Panc1 (cell line): Measurements from ENCODE around the gene ACADM. TPM values are rescaled to one million over a fixed set of nuclear protein-coding genes. Genes with fewer than 3 reads are reported as not detected.

Source experiments
- ATAC-seq: fragments of 200-7000 bp; cut with Tn5 transposase; 2 replicates; pipeline ENCODE4 v1.9.1; 2020; ENCODE audit warnings: mild to moderate bottlenecking, moderate library complexity
- BruUV-seq: library from RNA; stranded (reverse); fragments of 400-500 nt; replicated peaks from 2 replicates; lab custom pipeline; 2021; lab: Mats Ljungman, UMichigan
- CTCF ChIA-PET: fragments of 300-600 bp; sonication (Branson Sonifier 250); formaldehyde crosslinking; loops from one replicate; lab custom pipeline; 2022; ENCODE audit warnings: antibody characterized with exemption; lab: Charles Lee
- POLR2A ChIA-PET: fragments of 300-600 bp; sonication (Branson Sonifier 250); formaldehyde crosslinking; loops from one replicate; lab custom pipeline; 2022; ENCODE audit warnings: antibody characterized with exemption; lab: Charles Lee
- DNase-seq: peaks from one replicate; pipeline ENCODE4 v3.0.0-alpha.2; 2010; ENCODE audit warnings: low read depth, low spot score
- H3K27ac ChIP-seq: 2 replicates; pipeline ENCODE4 v1.5.1; 2011; ENCODE audit warnings: mild to moderate bottlenecking, low read length, inconsistent platforms
- H3K27me3 ChIP-seq: fragments of 200-500 bp; sonication (Bioruptor generic); 2 replicates; pipeline ENCODE4 v1.6.0; 2014; ENCODE audit warnings: low read length, inconsistent platforms; ENCODE audit not compliant: control insufficient read depth, insufficient read depth
- H3K36me3 ChIP-seq: fragments of 200-500 bp; sonication (Bioruptor generic); 2 replicates; pipeline ENCODE4 v1.5.1; 2014; ENCODE audit warnings: inconsistent platforms, mild to moderate bottlenecking, low read length, moderate library complexity; ENCODE audit not compliant: control insufficient read depth, insufficient read depth
- H3K4me1 ChIP-seq: 2 replicates; pipeline ENCODE4 v1.5.1; 2011; ENCODE audit warnings: inconsistent platforms, mild to moderate bottlenecking, low read length, moderate library complexity; ENCODE audit not compliant: control insufficient read depth, insufficient read depth
- H3K4me3 ChIP-seq, 2 experiments: 2 replicates each; pipeline ENCODE4 v1.5.1; 2011 to 2012; ENCODE audit warnings: low read depth in 2 of 2, low read length in 2 of 2, mild to moderate bottlenecking in 2 of 2, inconsistent platforms in 1 of 2, moderate library complexity in 1 of 2
- H3K9me3 ChIP-seq: fragments of 200-500 bp; sonication (Bioruptor generic); 2 replicates; pipeline ENCODE4 v1.5.1; 2014; ENCODE audit warnings: low read depth, mild to moderate bottlenecking, inconsistent platforms, low read length, moderate library complexity; ENCODE audit not compliant: control insufficient read depth, insufficient read depth
- POLR2AphosphoS5 ChIP-seq: IDR thresholded peaks from 2 replicates; pipeline ENCODE4 v1.6.1; 2012; ENCODE audit warnings: mild to moderate bottlenecking, low read depth, low read length, moderate library complexity
- REST ChIP-seq, 2 experiments: IDR thresholded peaks; 2 replicates each; pipeline ENCODE4 v1.6.1; 2011 to 2012; ENCODE audit warnings: low read depth in 2 of 2, control low read depth in 1 of 2, low read length in 1 of 2, mild to moderate bottlenecking in 1 of 2, moderate library complexity in 1 of 2; ENCODE audit not compliant: insufficient read depth in 1 of 2
- SIN3A ChIP-seq: IDR thresholded peaks from 2 replicates; pipeline ENCODE4 v1.6.1; 2012; ENCODE audit warnings: low read depth, mild to moderate bottlenecking, low read length, moderate library complexity, borderline replicate concordance; ENCODE audit not compliant: insufficient read depth
- TCF7L2 ChIP-seq: IDR thresholded peaks from 2 replicates; pipeline ENCODE4 v1.6.1; 2011; ENCODE audit warnings: mild to moderate bottlenecking, low read depth, low read length, inconsistent platforms
- in situ Hi-C: cut with HindIII; loops from 2 replicates; pipeline ENCODE4 v1.10.0; 2016; ENCODE audit warnings: low sequenced_read_pairs, low pct_unique_long_range_greater_than_20kb
- intact Hi-C: fragments of 100-400 bp; cut with micrococcal nuclease; formaldehyde crosslinking; loops from one replicate; pipeline ENCODE4 v1.10.0; 2022; ENCODE audit not compliant: unreplicated experiment
- total RNA-seq: library from RNA; stranded (reverse); gene quantifications from one replicate; pipeline ENCODE4 v1.2.1, GENCODE V29; 2021; ENCODE audit not compliant: unreplicated experiment
- TF ChIP-seq, protein P1 (sequence below): fragments of 450-650 bp; IDR thresholded peaks from 2 replicates; pipeline ENCODE4 v1.5.1; 2017; ENCODE audit warnings: mild to moderate bottlenecking

ACADM gene
- total RNA-seq, 1 experiment from 2014 or later, result 57.2 TPM

- Histone ChIP-seq H3K4me3 (no peak overlapping the region), H3K4me1 (no peaks in the 10 kb centered on the region), H3K9me3 (no peaks in the 10 kb centered on the region), H3K27me3 (no peaks in the 10 kb centered on the region), H3K27ac (no peak overlapping the region), H3K36me3 (no peaks in the 10 kb centered on the region)
- ChIA-PET CTCF (no interaction called here), POLR2A (no interaction called here)
- DNase-seq, result no peak
- intact Hi-C loops (no loop called here), in situ Hi-C loops (no loop called here)
- no peak for ATAC-seq
- no TSS peak for BruUV-seq
- TF ChIP-seq SIN3A, result no peak
- TF ChIP-seq POLR2AphosphoS5, result no peak
- TF ChIP-seq TCF7L2, result no peak
- no peak for TF ChIP-seq REST (IDR thresholded peaks at IDR 0.05; ENCODE audit: insufficient read depth in 1 of 2, low read depth in 2 of 2, low read length in 1 of 2)
- TF ChIP-seq, protein P1, sequence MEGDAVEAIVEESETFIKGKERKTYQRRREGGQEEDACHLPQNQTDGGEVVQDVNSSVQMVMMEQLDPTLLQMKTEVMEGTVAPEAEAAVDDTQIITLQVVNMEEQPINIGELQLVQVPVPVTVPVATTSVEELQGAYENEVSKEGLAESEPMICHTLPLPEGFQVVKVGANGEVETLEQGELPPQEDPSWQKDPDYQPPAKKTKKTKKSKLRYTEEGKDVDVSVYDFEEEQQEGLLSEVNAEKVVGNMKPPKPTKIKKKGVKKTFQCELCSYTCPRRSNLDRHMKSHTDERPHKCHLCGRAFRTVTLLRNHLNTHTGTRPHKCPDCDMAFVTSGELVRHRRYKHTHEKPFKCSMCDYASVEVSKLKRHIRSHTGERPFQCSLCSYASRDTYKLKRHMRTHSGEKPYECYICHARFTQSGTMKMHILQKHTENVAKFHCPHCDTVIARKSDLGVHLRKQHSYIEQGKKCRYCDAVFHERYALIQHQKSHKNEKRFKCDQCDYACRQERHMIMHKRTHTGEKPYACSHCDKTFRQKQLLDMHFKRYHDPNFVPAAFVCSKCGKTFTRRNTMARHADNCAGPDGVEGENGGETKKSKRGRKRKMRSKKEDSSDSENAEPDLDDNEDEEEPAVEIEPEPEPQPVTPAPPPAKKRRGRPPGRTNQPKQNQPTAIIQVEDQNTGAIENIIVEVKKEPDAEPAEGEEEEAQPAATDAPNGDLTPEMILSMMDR, result no peak
These were observed 39.6 kb downstream of the ACADM start for GRCh38 chr1:75764057-75764655.

GRCh38 chr1:75765697-75766355 is 41.3 kb downstream of the ACADM start:
- no TSS peak for BruUV-seq
- in situ Hi-C loops, result no loop called here
- Histone ChIP-seq H3K4me1 (no peaks in the 10 kb centered on the region), H3K27me3 (no peaks in the 10 kb centered on the region), H3K4me3 (no peak overlapping the region), H3K36me3 (no peaks in the 10 kb centered on the region), H3K27ac (no peak overlapping the region), H3K9me3 (no peaks in the 10 kb centered on the region)
- CTCF ChIA-PET, result interaction anchor here (0.7 kb wide), 1 partner anchor 615 kb away, joined by 5 read pairs; no protein-coding TSS in a partner anchor
- no peak for TF ChIP-seq SIN3A
- TF ChIP-seq, protein P1, result no peak
- DNase-seq, result peak; percentile 47
- POLR2A ChIA-PET, result no interaction called here
- intact Hi-C loops, result no loop called here
- peak; percentile 70; the same call in 1 of the 2 replicates for ATAC-seq
